SIG-M5 (cell line): ENCODE data around the gene TFF2.

Experiments
- DNase-seq: peaks from one replicate; lab custom pipeline; 2025; lab: John Stamatoyannopoulos, UW

Gene TFF2

DNA sequence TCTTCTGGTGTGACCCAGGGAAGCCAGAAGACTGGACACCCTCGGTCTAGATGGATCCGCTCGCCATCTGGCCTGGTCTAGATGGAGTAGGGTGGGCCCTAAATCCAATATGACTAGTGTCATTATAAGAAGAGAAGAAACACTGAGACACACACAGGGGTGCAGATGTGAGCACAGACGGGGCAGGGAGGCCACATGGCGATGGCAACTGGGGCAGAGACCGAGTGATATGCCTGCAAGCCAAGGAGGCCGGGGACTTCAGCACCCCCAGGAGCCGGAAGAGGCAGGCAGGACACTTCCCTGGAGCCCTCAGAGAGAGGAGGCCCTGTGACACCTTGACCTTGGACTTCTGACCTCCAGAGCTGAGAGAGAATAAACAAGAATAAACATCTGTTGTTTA lies 30.0 kb downstream of the TFF2 start:
- no peak for DNase-seq

DNA sequence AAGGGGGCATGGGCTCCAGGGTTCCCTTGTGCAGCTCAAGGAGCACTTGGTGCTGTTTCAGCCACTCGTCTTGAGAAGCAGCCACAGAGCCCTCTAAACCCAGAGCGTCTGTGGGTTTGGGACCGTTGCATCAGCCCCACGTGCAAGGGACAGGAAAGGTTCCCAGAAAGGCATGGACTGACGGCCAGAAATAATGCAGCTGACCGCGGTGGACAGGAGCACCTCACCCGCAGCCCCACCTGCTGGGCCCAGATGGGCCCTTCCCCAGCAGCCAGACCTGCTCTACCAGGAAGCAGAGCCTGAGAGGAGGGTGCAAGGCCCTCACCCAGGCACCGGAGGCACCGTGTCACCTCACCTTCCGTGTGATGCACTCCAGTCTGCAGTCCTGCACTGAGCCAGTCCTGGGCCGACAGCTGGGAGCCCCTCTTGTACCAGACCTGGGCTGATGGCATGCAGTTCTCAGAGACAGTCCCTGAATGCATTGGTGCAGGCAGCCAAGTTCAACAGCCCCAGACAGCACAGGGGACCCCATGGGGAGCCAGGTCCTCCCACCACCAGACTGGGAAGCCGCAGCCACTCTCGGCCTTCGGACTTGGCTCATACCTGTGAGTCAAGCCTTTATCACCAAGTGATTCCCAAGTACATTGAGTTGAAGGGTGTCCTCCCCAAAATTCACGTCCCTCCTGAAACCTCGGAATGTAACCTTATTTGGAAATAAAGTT lies 30.8 kb downstream of the TFF2 start:
- no peak for DNase-seq

DNA sequence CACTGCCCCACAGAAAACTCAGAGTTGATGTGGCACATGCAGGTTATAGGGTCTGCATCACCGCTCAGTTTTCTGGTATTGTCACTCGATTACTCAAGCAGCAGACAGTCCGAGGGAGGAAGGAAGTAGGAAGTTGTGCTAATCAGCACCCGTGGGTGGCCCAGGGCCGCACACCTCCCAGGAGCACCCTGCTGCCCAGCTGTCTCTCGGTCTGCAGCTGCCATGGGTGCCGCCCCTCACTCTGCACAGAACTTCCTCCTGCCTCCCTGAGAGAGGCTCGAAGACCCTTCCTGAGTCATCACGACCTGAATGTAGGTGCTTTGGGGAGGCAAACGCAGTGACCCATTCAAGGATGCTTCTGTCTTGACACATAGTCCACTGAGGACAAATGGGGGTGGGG lies 31.4 kb downstream of the TFF2 start:
- DNase-seq, result no peak

DNA sequence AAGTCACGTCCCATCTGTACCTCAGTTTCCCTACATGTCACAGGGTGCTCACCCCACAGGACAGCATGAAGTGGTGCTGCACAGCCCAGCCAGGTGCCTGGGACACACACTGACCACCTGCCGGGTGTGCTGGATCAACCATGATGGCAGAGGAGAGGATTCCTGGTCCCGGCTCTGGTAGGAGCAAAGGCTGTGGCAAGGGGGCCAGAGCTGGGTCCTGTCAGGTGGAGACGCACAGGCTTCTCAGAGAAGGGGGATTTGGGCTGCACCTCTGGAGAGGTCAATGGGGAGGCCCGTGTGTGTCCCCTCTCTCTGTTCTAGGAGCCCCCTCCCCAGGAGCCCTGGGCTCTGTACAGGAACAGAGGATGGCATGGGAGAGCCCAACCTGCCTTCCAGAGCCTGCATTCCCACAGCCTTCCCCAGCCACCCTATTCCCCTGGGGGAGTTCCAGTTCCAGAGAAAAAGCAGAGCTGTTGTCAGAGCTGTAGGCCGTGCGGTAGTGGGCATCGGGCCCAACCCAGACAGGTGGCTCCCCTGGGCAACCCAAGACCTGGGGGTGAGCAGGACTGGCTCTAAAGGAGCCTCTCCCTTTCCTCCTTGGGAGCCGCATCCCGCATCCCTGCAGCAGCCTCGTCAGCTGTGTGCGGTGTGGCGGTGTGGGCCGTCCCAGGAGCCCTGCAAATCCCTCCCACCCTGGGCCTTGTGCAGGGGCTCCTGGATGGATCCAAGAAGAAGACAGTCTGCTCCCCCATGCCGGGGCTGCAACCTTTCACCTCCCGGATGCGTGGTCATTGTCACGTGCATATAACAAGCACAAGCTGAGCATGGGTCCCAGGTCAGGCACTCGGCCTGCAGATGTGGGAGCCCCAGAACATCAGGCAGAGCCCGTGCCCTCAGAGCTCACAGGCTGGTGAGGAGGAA lies 32.7 kb downstream of the TFF2 start:
- no peak for DNase-seq

DNA sequence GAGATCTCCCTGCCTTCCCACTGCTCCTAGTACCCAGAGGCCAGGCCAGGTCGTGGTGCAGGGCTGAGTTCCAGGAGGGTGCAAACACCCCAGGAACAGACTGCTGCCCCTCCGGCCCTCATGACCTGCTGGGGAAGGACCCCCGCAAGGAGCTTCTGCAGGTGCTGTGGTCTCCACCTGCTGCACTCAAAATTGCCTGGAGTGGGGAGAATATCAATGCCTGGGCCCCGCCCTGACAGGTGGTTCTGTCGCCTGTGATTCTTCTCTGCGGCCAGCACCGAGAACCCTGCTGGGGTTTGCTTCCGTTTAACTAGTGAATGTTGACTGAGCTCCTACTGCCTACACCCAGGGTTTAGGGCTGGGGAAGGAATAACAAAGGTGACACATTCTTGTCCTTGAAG lies 33.5 kb downstream of the TFF2 start:
- DNase-seq, result no peak

DNA sequence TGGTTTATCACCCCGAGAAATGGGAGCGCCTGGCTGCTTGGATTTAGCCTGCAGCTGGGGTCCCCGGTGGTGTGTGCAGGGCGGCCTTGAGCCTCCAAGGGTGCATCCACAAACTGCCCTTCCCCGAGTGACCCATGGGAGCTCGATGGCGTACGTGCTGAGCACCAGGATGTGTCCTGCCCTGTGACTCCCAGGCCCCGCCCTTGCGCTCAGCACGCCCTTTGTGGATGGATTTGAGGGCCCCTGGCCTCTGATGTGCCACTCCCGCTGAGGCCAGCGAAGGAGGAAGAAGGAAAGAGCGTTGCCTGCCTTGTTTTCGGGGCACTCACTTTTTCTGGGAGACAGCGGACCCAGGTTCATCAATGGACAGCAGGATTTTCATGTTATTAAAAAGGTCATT lies 33.9 kb downstream of the TFF2 start:
- no peak for DNase-seq

DNA sequence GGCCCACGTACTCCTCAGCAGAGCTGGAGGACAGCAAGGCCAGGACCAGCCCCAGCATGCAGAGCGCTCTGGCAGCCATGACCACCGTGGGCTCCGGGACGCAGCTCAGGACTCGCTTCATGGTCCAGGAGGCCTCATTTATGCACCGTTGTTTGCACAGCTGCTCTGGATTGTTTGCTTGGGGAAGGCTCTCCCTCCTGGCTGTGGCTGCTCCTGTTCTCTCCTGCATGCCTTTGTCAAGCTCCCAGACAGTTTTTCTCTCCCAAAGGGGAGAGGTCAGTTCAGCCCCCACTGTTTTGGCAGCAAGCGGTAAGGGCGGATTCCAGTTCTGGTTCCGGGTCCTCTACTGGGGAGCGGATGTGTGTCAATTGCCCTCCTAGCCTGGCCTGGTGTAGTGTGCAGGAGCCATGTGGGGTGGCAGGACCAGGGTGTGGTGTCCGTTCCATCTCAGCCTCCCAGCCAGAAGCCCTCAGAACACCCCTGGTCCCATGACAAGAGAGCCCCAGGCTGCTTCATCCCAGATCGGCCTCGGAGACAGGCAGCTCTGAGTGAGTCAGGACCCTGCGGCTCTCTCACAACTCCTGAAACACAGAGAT lies 35.4 kb downstream of the TFF2 start, which contains the start of gene TFF3:
TSS of gene TFF3 (minus strand) at position 114 of the 596 bp plus-strand sequence. CDS start at position 79, 35 bp downstream.
- no peak for DNase-seq

DNA sequence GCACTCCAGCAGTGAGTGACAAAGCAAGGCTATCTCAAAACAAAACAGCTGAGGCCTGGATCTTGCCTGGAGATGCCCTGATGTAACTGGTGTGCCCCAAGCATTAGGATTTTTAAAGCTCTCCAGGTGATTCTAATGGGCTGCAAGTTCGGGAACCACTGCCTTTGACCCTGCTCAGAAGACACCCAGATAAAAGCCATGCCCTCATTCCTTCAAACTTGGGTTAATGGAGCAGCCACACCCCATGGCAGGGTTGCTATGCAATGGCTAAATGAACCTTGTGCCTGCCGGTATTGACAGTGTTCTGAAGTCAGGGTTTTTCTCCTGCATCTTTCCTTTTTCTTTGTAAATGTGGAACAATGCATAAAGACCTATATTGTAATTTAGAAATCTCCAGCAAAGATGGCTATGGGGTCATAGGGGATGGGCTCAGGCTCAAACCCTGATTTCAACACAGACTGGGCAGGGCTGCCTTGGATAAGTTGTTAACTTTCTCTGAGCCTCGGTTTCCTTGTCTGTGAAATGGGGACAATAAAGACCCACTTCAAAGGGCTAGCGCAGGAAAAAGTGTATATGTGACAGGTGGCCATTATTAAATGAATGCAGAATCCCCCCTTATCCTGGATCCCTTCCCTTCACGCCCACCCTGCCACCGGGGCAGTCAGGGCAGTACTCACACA lies 36.0 kb downstream of the TFF2 start:
- no peak for DNase-seq

DNA sequence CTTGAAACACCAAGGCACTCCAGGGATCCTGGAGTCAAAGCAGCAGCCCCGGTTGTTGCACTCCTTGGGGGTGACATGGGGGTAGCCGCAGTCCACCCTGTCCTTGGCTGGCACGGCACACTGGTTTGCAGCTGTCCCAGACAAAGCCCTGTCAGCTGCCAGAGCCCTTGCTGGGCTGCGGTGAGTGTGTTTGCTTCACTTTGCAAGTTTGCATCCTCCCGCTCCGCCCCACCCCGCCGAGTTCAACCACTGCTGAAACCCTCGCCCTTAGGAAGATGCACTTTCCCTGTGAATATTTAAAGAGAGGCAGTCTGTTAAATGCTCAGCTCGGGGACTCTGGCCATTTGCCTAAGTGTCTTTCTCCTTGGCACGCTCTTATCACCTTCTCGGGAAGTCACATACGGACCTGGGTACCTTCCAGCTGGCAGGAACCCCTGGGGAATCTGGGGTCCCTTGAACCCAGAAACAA lies 37.3 kb downstream of the TFF2 start:
- no peak for DNase-seq

DNA sequence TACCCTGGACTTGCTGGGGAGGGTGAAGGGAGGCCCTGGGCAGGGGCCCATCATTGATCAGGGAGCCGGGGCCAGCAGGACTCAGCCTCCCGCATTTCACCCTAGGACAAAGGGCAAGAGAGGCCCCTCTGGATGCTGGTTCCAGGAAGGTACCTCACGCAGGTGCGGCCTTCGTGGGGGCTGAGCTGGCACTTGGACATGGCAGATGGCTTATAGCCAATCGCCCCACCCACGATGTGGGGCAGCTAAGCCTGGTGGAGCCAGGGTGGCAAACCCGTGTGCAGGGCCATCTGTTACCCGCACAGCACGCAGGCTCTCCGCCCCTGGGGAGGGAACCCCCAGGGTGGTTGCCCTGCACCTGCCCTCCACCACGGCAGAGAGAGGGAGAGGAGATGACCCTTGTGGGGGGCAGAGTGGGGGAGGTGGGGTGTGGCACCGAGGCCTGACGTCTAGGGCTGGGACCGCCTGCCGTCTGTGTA lies 38.1 kb downstream of the TFF2 start:
- DNase-seq, result no peak

DNA sequence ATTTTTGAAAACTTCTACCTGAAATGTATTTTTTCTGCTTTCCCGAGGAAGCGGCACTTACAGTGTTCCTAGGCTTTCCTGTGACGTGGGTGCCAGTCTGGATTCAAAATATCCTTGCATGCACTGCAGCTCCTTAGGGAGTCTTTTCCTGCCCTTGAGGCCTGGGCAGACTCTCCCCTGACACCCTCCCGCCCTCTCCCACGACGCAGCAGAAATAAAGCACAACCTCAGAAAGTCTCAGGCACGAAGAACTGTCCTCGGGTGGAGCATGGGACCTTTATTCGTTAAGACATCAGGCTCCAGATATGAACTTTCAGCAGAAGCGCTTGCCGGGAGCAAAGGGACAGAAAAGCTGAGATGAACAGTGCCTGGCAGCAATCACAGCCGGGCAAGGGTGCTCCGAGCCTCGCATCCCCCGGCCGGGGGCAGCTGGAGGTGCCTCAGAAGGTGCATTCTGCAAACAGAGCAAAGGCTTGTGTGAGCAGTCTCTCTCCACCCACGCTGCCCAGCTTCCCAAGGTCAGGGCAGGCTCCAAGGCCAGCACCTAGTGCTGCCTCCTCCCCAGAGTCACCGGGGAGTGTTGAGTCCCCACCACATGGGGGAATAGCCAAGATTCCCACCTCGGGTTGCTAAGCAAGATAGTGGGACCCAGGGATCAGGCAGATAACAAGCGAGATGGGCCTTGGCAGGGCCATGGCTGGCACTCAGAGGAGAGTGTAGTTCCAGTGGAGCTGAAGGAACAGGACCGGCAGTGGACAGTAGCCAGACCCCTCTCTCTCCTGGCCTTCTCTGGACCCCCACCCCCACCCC lies 38.8 kb downstream of the TFF2 start:
- no peak for DNase-seq

DNA sequence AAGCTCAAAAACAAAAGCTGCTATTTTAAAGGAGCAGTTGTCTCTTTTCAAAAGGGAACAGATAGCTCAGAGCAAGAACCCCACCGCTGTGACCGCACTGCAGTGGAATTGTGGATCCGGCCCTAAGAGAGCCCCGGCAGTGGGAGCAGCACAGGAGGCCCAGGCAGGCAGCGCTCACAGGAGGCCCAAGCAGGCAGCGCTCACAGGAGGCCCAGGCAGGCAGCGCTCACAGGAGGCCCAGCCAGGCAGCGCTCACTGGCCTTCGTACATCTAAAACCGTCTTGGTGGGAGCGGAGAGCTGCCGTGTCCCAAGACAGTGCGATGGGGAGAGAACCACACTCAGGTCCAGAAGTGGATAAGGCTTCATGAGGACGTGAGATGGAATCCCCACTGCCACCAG lies 39.6 kb downstream of the TFF2 start:
- no peak for DNase-seq

DNA sequence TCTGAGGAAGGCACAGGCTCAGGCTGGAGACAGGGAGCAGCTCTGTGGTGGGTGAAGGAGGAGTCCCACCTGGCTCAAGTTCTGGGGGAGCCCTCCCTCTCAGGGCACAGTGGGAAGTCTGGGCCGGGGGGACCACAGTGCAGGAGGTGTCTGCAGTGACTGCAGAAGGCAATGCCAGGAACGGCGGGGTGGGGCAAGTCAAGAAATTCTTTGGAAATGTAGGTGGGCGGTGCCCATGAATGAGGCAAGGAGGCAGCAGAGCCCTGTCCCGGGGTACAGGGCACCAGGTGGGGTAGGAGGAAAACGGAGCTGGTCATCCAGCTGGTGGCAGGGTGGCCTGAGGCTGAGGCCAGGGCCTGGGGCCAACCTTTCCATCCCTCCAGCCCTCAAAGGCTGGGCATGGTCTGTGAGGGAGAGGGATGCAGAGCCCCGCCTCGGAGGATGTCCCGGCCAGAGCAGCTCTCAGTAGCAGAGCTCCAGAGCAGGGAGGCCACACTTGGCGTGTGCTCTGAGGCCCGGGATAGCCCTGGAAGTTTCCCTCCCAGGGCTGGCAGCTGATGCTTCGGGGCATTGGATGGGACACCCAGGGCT lies 40.3 kb downstream of the TFF2 start:
- DNase-seq, result no peak

DNA sequence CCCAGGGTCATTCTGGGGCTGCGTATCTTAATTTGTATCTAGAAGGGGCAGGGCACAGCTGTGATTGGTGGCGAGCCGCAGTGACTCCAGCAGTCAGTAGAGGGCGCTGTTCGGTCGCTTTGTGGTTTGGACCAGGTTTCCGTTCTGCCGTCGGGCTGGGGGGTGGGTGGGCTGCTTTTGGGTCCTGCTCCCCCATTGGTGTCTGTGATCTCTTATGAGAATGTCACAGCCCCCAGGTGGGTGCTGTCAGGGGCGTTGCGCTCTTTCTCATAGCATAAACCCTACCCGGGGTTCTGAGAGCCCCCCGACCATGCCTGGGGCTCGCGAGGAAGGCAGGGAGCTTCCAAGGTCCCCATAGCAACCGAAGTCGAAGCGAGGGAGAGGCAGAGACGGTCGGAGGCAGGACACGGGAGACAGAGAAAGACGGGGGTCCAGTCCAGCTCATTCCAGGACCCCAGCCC lies 41.0 kb downstream of the TFF2 start:
- DNase-seq, result no peak

DNA sequence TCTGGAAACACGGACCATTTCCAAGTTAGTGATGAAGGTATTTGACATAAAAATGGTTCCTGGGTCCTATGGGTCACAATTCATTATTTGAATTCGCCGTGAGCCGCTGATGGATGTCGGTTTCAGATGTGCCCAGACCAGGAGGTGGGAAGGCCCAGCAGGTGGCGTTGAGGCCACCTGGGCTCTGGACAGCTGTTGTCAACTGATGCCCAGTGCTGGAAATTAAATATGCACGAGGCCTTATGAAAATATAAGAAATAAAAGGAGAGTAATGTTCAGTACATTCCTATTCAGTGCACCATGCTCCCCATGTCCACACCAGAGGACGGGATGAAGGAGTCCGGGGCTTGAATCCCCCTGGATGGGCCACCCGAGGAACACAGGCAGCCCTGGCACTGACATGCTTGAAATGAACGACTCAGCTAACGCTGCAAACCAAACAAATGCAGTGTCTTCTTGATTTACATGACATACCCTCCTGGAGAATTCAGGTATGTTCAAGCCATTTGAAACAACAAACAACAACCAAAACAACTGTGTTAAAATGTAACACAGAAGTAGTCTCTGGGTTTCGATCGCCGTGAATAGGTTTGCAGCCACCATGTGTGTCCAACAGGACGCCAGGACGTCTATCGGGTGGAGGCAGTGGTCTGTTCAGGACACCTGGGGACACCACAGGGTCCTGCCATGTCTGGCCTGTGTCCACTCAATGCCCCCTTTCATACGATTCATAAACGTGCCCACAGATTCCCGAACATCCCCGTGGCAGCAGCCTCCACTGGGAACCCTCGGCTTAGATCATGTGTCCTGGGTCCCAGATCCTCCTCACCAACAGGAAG lies 41.7 kb downstream of the TFF2 start:
- no peak for DNase-seq

DNA sequence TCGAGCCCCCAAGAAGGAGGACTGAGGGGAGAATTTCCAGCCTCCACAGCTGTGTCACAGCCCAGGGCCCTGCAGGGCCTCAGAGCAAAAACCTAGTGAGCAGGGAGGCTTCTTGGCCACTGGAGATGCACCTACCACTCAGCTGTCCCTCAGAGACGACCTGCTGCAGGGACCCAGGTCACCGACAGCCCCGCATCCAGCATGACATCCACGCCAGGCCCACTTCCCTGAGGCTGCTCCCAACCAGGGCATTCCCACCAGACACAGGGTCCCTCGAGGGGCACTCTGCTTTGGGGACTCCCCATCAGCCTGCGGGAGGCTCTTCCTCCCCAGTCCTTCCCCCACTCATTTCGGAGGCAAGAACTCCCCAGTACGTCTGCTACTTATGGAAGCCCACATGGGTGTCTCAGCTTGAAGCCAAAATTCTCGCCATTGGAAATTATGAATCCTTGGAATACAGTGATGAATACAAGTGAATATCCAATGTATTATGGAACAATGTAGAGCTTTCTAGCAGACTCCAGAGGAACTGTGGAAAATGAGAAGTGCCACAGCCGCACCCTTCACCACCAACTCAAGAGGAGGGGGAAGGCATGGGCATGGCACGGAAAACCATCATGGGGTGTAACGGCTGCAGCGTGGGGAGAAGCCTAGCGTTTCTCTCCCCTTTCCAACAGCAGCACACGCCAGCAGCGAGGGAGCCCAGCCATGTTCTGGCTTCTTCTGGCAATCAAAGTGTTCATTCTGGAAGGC lies 42.5 kb downstream of the TFF2 start:
- DNase-seq, result no peak

DNA sequence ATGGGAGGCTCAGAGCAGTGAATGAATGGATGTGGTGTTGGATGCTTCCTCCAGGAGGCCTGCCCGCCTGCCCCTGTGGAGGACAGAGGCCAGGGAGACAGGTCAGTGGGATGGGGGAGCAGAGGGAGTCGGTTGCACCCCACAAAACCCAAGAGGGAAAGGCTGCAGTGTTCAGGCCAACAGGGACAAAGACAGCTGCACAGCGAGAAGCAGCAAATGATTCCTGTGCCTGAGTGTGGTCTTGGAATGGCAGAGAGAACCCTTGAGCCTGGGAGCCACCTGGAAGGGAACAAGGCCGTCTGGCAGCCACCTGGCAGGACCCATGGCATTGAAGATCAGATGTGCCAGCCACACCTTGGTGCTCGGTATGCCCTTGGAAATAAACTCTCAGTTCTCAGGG lies 43.7 kb downstream of the TFF2 start:
- no peak for DNase-seq

DNA sequence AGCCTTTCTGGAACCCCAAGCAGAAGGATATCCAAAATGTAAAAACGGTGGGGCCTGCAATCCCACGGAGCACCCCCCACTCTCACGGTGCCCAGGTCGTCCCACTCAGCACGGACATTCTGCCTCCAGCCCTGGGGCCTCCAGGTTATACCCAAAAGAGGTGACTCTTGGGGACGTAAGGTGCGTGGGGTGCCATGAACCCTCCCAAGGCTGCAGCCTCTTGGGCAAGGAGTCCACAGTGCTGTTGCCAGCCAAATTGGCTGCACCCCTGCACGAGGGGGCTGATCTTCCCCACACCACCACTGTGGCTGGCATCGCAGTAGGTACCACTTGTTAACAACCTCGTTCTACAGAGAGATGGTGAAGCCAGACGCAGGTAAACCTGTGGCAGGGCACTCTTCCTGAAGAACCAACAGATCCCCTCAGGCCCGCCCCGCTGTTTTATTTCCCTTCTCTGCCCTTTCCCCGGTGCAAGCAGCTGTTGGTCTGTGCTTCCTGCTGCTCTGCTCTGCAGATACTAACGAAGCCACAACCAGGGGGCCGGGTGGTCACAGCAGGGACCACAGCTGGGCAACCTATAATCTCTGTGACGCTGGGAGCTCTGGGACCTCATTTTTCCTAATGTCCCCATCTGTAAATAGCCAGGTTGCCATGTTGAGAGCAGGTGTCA lies 44.3 kb downstream of the TFF2 start:
- DNase-seq, result no peak
